WI38 (cell line): Measurements from ENCODE around the gene ITGB1BP1.

ENCODE experiments used
- H3K4me3 ChIP-seq: 2 replicates; pipeline ENCODE4 v1.5.1; 2011; ENCODE audit warnings: low read depth, mild to moderate bottlenecking, control low read depth, low read length
- CTCF ChIP-seq: IDR thresholded peaks from 2 replicates; pipeline ENCODE4 v1.5.1; 2012; ENCODE audit warnings: low read depth, mild to moderate bottlenecking, control low read depth, low read length

The ITGB1BP1 gene

GRCh38 chr2:9354318-9354717 is 69.0 kb downstream of the ITGB1BP1 start:
- H3K4me3 ChIP-seq, result no peak overlapping the region
- no peak for TF ChIP-seq CTCF
